Neural progenitor cell (in vitro differentiated cells): ENCODE results near the gene ABTB2. TPM values are rescaled to one million over a fixed set of nuclear protein-coding genes. Genes with fewer than 3 reads are reported as not detected.

Experiments used
- DNase-seq: peaks from one replicate; pipeline ENCODE4 v3.0.0-alpha.2; 2016; ENCODE audit warnings: low spot score
- H2AFZ ChIP-seq: fragments of 200-600 bp; sonication (generic); replicated peaks from 2 replicates; pipeline ENCODE4 v1.6.1; 2016; ENCODE audit warnings: antibody characterized with exemption
- H3F3A ChIP-seq: fragments of 200-600 bp; sonication (generic); 2 replicates; pipeline ENCODE4 v1.6.1; 2016; ENCODE audit warnings: antibody characterized with exemption, low read depth
- H3K27ac ChIP-seq: fragments of 200-600 bp; sonication (generic); 2 replicates; pipeline ENCODE4 v1.5.1; 2016; ENCODE audit warnings: mild to moderate bottlenecking
- H3K27me3 ChIP-seq: fragments of 200-600 bp; sonication (generic); 2 replicates; pipeline ENCODE4 v1.6.1; 2016; ENCODE audit warnings: mild to moderate bottlenecking, moderate library complexity
- H3K36me3 ChIP-seq: fragments of 200-600 bp; sonication (generic); 2 replicates; pipeline ENCODE4 v1.5.1; 2016
- H3K4me1 ChIP-seq: fragments of 200-600 bp; sonication (generic); 2 replicates; pipeline ENCODE4 v1.6.1; 2016; ENCODE audit warnings: mixed run types
- H3K4me2 ChIP-seq: fragments of 200-600 bp; sonication (generic); 2 replicates; pipeline ENCODE4 v1.6.1; 2016
- H3K4me3 ChIP-seq: fragments of 200-600 bp; sonication (generic); 2 replicates; pipeline ENCODE4 v1.5.1; 2016
- H3K79me2 ChIP-seq: fragments of 200-600 bp; sonication (generic); 2 replicates; pipeline ENCODE4 v1.6.1; 2016; ENCODE audit warnings: low read depth
- H3K9ac ChIP-seq: fragments of 200-600 bp; sonication (generic); 2 replicates; pipeline ENCODE4 v1.6.1; 2016
- H3K9me3 ChIP-seq: fragments of 200-600 bp; sonication (generic); 2 replicates; pipeline ENCODE4 v1.5.1; 2016; ENCODE audit warnings: low read depth
- H4K20me1 ChIP-seq: fragments of 200-600 bp; sonication (generic); 2 replicates; pipeline ENCODE4 v1.6.1; 2016; ENCODE audit warnings: low read depth
- H3K27ac Mint-ChIP-seq: 3 replicates; pipeline ENCODE4 v1.8.0; 2021; ENCODE audit warnings: mixed read lengths
- H3K27me3 Mint-ChIP-seq: 2 replicates; pipeline ENCODE4 v1.8.0; 2022; ENCODE audit warnings: low read depth, mild to moderate bottlenecking, inconsistent platforms, moderate library complexity, mixed read lengths; ENCODE audit not compliant: insufficient read depth
- H3K36me3 Mint-ChIP-seq: 3 replicates; pipeline ENCODE4 v1.8.0; 2021; ENCODE audit warnings: mixed read lengths
- H3K4me1 Mint-ChIP-seq: 3 replicates; pipeline ENCODE4 v1.8.0; 2021; ENCODE audit warnings: mixed read lengths
- H3K4me3 Mint-ChIP-seq: 3 replicates; pipeline ENCODE4 v1.8.0; 2021; ENCODE audit warnings: mild to moderate bottlenecking, moderate library complexity, mixed read lengths
- H3K9me3 Mint-ChIP-seq: 3 replicates; pipeline ENCODE4 v1.8.0; 2020; ENCODE audit warnings: mixed read lengths
- CTCF ChIP-seq: fragments of 200-600 bp; sonication (generic); IDR thresholded peaks from 2 replicates; pipeline ENCODE4 v1.5.1; 2017; ENCODE audit warnings: antibody characterized with exemption, mild to moderate bottlenecking
- EZH2 ChIP-seq: fragments of 200-600 bp; sonication (generic); IDR thresholded peaks from 2 replicates; pipeline ENCODE4 v1.6.1; 2017; ENCODE audit warnings: antibody characterized with exemption, mild to moderate bottlenecking, moderate library complexity
- EZH2phosphoT487 ChIP-seq: fragments of 200-600 bp; sonication (generic); IDR thresholded peaks from 2 replicates; pipeline ENCODE4 v1.6.1; 2017; ENCODE audit warnings: antibody characterized with exemption
- total RNA-seq: library from RNA; depleted of rRNA; stranded (reverse); fragments of >200 nt; gene quantifications from 2 replicates; pipeline ENCODE4 v1.2.3, GENCODE V29; 2015; ENCODE audit warnings: low replicate concordance

ABTB2 gene
- total RNA-seq, 1 donor from 2014 or later = 0.37 TPM

- H2AFZ ChIP-seq = no peak overlapping the region
- H3K4me3 Mint-ChIP-seq = no peak overlapping the region
- H3F3A ChIP-seq = no peaks in the 10 kb centered on the region
- H3K9me3 Mint-ChIP-seq = no peaks in the 10 kb centered on the region
- no peak overlapping the region for H3K27ac ChIP-seq
- H3K27me3 ChIP-seq = no peaks in the 10 kb centered on the region
- H3K4me3 ChIP-seq = no peak overlapping the region
- peaks cover 42% of the 10 kb centered on the region for H3K4me1 Mint-ChIP-seq
- H3K79me2 ChIP-seq = no peaks in the 10 kb centered on the region
- peaks cover 13% of the 10 kb centered on the region for H3K27me3 Mint-ChIP-seq
- no peak for TF ChIP-seq CTCF
- no peak for TF ChIP-seq EZH2phosphoT487
- no peak for TF ChIP-seq EZH2
- H4K20me1 ChIP-seq = no peaks in the 10 kb centered on the region
- DNase-seq = no peak
- H3K9ac ChIP-seq = no peak overlapping the region
- no peaks in the 10 kb centered on the region for H3K9me3 ChIP-seq
- peaks cover 16% of the 10 kb centered on the region for H3K4me1 ChIP-seq
- H3K36me3 ChIP-seq = no peaks in the 10 kb centered on the region
- H3K27ac Mint-ChIP-seq = peak overlapping the region; percentile 52
- no peak overlapping the region for H3K4me2 ChIP-seq
- no peaks in the 10 kb centered on the region for H3K36me3 Mint-ChIP-seq
Measured at GRCh38 chr11:34284156-34284555, 73.7 kb downstream of the ABTB2 start.

- Histone ChIP-seq H3K4me1 (peaks cover 16% of the 10 kb centered on the region), H4K20me1 (no peaks in the 10 kb centered on the region), H2AFZ (no peak overlapping the region), H3K9ac (no peak overlapping the region), H3K27me3 (no peaks in the 10 kb centered on the region), H3K9me3 (no peaks in the 10 kb centered on the region), H3K79me2 (no peaks in the 10 kb centered on the region), H3K4me2 (no peak overlapping the region), H3K27ac (no peak overlapping the region), H3K36me3 (no peaks in the 10 kb centered on the region), H3F3A (no peaks in the 10 kb centered on the region), H3K4me3 (no peak overlapping the region)
- peaks cover 31% of the 10 kb centered on the region for H3K4me1 Mint-ChIP-seq
- no peak for DNase-seq
- H3K27me3 Mint-ChIP-seq = peaks cover 7% of the 10 kb centered on the region
- TF ChIP-seq CTCF = no peak
- H3K27ac Mint-ChIP-seq = no peak overlapping the region
- H3K4me3 Mint-ChIP-seq = no peak overlapping the region
- H3K36me3 Mint-ChIP-seq = no peaks in the 10 kb centered on the region
- H3K9me3 Mint-ChIP-seq = no peaks in the 10 kb centered on the region
Measured at GRCh38 chr11:34280945-34281872, 76.6 kb downstream of the ABTB2 start.

GRCh38 chr11:34278693-34279297, 79.0 kb downstream of the ABTB2 start:
- H3K36me3 ChIP-seq = no peaks in the 10 kb centered on the region
- peaks cover 3% of the 10 kb centered on the region for H3K27me3 Mint-ChIP-seq
- no peak for TF ChIP-seq CTCF
- no peak for TF ChIP-seq EZH2phosphoT487
- no peak for TF ChIP-seq EZH2

More at GRCh38 chr11:34278693-34279297, 79.0 kb downstream of the ABTB2 start:
- no peaks in the 10 kb centered on the region for H3K79me2 ChIP-seq
- H2AFZ ChIP-seq = no peak overlapping the region
- no peak for DNase-seq
- H3K9ac ChIP-seq = no peak overlapping the region
- no peak overlapping the region for H3K27ac Mint-ChIP-seq
- no peaks in the 10 kb centered on the region for H4K20me1 ChIP-seq
- no peak overlapping the region for H3K4me3 ChIP-seq
- H3K27me3 ChIP-seq = no peaks in the 10 kb centered on the region
- no peaks in the 10 kb centered on the region for H3K36me3 Mint-ChIP-seq
- no peak overlapping the region for H3K4me3 Mint-ChIP-seq
- H3K9me3 Mint-ChIP-seq = no peaks in the 10 kb centered on the region
- H3K4me1 Mint-ChIP-seq = peaks cover 17% of the 10 kb centered on the region
- H3K9me3 ChIP-seq = no peaks in the 10 kb centered on the region
- H3K27ac ChIP-seq = no peak overlapping the region
- H3K4me2 ChIP-seq = no peak overlapping the region
- no peaks in the 10 kb centered on the region for H3F3A ChIP-seq
- peaks cover 7% of the 10 kb centered on the region for H3K4me1 ChIP-seq
